SKM-1 treated with dmso at 0.1 percent for 144 hours (cell line): ENCODE results near the gene CRYBB1.
"Not testable (repeated sequence)": the region's sequence is repeated elsewhere in the genome, so short reads cannot be mapped to it uniquely, and the experiment has no call there.

Experiments used
- DNase-seq: peaks from one replicate; lab custom pipeline; 2025; ENCODE audit not compliant: unreplicated experiment; lab: John Stamatoyannopoulos, UW

The CRYBB1 gene

DNA sequence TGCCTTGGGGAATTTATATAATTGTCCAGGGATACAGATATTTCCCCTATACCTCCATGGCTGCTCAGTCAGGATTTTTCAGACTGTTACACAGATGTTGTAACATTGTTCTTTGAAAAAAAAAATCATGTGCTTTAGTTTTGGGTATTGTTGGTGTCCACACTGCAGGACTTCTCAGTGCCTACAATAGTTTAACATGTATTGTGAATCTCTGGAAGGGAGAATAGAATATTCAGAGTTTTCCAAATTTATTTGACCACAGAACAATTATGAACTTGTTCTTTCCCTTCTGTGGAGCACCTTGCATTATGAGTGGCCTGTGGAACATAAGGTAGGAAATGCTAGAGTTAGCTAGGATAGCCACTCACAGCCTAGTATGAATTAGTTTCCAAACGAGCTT lies 18.5 kb upstream of the CRYBB1 start:
- DNase-seq, result no peak

DNA sequence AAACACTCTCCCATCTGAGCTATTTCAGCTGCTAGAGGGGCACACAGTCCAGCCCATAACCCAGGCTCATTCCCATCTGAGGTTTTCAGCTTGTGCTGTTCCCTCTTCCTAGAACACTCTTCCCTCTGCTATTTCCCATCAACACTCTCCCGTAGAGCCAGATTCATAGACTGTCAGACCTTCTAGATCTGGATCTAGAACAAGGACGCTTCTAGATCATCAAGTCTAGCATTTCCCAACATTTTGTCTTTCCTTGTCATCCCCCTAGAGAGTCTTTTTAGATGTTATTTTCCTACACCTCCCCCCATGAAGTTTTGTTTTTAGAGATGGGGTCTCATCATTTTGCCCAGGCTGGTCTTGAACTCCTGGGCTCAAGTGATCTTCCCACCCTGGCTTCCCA lies 17.3 kb upstream of the CRYBB1 start:
- DNase-seq, result no peak

DNA sequence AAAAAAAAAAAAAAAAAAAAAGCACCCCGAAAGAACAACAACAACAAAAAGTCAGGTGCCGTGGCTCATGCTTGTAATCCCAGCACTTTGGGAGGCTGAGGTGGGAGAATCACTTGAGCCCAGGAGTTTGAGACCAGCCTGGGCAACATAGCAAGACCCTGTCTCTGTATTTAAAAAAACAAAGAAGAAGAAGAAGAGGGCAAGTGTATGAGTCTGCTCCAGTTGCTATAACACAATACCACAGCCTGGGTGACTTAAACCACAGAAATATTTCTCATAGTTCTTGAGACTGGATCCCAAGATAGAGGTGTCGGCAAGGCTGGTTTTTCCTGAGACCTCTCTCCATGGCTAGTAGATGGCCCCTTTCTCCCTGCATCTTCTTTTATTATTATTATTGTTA lies 16.4 kb upstream of the CRYBB1 start:
- DNase-seq, result no peak

DNA sequence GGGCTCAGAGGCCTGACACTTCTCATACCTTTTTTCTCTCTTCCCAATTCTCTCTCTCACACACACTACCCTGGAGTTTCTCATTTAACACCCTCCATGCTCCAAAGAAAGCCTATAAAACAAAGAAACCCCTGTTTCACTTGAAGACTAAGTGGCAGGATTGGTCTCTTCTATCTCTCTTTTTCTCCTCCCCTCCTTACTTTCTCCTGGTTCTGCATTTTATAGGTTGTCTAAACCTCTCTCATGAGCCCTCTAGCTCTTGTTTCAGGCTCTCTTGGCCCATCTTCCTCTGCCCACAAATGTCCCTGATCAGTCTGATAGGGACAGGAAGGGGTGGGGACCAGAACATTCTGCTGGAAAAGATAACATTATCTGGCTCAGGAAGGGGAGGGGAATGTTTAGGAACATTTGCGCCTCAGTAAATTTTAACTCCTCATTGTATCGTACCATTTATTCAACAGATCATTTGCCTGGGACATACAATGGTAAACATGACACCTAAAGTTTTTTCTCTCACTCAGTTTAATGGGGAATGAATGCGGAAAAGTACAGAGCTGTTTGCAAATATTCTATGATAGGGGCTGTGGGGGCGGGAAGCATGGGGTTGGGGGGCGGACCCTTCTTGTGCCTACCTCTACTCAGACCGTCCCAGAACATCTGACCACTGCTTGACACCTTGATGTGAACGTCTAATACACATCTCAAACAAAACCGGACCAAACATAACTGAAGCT lies 14.8 kb upstream of the CRYBB1 start:
- no peak for DNase-seq

DNA sequence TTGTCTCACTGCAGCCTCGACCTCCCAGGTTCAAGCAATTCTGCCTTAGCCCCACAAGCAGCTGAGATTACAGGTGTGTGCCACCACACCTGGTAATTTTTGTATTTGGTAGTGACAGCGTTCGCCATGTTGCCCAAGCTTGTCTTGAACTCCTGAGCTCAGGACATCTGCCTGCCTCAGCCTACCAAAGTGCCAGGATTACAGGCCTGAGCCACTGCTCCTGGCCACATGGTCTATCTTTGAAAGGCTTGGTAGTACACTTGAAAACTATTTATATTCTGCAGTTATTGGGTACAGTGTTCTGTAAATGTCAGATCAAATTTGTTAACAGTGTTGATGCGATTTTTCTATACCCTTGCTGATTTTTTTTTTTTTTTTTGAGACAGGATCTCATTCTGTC lies 13.5 kb upstream of the CRYBB1 start:
- no peak for DNase-seq

DNA sequence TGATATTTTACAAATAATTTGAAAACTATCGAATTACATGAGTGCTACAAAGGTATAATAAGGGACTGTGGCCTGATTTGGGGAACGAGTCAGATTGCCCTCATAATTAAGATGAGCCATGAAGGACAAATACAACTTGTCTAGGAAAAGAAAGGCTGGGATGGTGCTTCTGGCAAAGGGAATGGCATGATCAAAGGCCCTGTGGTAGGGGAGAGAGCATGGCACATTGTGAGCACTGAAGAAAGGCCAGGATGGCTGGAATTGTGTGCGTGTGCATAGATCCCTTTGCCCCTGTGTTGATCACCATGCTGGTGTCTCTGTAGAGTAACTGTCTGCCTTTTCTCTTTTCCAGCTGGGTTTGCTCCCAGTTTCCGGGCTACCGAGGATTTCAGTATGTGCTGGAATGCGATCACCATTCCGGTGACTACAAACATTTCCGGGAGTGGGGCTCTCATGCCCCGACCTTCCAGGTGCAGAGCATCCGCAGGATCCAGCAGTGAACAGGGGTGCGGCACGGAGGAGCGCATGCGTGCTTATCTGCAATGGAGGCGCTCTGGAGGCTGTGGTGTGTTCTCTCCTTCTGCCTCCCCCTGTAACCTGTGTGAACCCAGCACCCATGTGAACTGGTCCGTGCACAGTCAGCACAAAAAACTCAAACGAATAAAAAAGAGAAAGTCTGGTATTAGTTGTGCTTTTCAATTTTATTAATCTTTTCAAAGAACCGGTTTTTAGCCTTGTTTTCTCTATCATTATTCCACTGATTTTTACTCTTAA lies 12.3 kb upstream of the CRYBB1 start:
- DNase-seq, result no peak

DNA sequence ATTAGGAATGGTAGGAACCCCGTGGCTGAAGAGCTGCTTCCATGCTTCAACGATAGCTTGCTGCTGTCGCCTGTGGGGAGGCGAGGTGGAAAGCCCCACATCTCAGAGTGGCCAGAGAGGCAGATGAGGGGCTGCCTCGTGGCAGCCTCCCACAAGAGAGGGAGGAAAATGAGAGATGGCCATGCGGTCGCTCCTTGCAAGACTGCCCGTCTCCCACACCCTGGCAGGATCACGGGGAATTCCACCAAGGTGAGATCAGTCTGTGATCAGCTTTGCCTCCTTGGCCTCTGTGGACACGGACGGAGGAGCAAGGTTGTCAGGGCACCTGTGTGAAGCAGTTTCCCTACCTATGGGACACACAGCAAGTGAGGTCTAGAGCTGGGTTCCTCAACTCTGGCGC lies 7.0 kb upstream of the CRYBB1 start:
- DNase-seq, result no peak

DNA sequence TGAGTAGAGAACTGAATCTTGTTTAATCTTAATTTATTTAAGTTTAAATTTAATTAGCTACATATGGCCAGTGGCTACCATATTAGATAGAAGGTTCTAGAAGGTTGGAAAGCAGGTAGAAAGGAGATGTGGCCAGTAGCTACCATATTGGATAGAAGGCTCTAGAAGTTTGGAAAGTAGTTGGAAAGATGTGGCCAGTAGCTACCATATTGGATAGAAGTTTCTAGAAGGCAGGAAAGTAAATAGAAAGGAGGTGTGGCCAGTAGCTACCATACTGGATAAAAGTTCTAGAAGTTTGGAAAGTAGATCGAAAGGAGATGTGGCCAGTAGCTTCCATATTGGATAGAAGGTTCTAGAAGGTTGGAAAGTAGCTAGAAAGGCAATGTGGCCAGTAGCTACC lies 6.2 kb upstream of the CRYBB1 start:
- DNase-seq, result no peak

DNA sequence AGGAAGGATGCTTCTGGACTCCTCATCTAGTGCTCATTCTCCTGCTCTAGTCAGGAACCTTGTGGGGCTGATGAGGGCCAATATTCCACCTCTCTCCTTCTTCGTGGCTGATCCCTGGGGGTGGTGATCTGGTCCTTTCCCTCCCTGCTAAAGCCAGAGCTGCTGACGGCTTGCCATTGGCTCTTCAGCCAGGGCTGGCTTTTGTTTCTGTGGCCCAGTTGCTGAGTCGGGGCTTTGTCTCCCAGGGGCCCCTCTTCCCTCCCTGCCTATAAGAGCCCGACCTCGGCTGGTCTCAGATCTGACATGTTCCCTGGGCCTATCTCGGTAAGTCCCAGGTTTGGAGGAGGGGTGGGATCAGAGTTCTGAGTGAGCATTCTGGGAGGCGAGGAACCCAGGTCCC lies 3.8 kb upstream of the CRYBB1 start, which contains the start of gene CRYBA4:
TSS of gene CRYBA4 (plus strand) at position 301 of the 400 bp plus-strand sequence. CDS start 634 bp downstream, outside the sequence.
- DNase-seq, result no peak

DNA sequence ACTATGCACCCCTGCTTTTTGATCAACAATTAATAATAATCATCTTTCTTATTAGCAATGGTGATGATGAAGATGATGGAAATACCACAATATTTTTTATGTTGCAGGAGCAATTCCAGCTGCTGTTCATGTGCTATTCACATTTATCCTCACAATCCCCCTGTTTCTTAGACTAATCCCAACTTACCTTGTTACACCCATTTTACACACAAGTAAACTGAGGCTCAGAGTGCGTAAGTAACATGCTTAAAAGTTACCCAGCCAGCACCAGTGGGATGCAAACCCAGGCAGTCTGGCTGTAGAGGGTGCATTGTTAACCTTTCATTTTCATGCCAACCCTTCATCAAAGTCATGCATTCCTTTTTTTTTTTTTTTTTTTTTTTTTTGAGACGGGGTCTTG lies 2.4 kb upstream of the CRYBB1 start:
- DNase-seq, result no peak

DNA sequence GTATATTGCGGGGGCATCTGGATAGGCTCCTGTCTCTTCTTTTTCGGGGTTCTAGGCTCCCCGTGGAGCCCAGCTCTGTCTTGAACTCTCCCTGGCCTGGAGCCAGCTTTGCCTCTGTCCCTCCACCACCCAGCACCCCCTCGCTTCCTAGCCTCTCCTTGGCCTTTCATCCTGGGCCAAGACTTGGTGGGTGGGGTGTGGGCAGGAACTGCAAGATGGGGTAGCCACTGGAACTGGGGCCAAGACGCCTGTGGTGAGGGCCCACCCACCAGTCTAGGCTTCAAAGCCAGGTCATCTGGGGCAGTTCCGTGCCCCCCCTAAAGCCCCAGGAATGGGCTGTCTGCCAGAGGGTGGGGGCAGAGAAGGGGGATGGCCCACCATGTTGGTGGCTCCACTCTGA lies 1.7 kb upstream of the CRYBB1 start:
- DNase-seq, result no peak

DNA sequence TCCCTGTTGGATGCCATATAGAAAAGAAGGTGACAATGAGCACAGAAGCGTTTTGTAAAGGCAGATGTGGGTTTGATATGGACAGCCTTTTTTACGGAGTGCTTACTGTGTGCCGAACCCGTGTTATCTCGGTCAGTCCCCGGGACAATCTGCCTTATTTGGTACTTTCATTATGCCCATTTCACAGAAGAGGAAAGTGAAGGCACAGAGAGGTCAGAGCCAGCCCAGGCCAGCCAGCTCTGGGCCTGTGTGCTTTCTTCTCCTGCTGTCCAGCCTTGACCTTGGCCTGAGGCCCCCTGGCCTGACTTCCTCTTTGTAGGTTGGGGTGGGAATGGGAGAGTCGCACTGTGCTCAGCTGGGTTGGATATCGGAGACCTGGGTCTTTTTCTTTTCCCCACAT lies 628 bp upstream of the CRYBB1 start:
- DNase-seq, result no peak

DNA sequence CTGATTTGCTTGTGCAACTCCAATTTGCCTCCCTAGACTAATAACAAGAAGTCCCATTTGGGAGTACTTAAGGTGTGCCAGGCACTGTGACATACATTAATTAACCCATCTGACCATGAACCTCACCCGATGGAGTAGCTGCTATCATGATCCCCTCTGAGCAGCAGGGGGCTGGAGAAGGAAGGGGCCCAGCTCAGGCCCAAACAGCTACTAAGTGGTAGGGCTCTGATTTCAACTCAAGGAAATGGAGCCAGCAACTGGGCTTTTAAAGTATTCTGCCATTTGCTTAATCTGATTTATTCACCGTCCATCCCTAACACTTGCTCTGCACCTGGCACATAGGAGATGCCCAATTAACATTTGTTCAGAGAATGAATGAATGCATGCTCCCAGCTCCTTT lies 1.2 kb downstream of the CRYBB1 start:
- no peak for DNase-seq

DNA sequence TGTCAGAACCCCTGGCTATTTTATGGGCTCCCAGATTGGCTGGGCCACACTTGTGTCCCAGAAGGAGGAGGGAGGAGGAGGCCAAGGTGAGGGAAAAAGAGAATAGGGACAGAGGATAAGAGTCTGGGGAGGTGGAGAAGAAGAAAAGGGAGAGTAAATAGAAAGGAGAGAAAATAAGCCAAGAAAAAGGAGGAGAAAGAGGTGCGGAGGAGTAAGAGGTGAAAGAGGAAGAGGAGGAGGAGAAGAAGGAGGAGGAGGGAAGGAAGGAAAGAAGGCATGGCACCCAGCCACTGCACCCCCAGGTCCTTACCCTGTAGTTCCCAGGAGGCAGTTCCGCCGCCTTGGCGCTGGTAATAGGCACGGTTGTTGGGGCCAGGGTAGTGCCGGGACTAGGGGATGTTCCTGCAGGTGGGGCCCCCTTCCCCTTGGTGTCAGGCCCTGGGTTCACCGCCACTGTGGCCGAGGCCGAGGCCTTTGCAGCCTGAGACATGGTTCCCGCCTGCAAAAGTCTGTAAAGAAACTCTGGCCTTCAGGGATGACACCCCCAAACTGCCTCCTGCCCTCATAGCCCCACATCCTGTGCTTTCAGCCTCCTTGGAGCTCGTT lies 1.9 kb downstream of the CRYBB1 start:
- no peak for DNase-seq

DNA sequence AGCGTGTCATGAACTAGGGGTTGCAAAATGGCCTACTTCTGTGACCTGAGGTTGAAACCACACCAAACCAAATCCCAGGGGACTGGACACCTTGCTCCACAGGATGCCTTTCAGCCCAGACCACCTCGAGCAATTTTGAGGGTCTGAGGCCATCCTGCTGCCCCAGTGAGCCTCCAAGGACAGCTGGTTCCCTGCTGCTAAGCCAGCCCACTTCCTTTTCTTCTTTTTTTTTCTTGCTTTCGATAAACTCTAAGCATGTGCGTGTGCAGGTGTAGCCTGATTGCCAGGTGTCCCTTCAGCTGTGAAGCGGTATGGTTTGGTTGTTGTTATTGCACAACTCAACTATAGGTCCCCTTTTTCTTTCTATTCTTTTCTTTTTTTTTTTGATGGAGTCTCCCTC lies 2.7 kb downstream of the CRYBB1 start:
- no peak for DNase-seq

DNA sequence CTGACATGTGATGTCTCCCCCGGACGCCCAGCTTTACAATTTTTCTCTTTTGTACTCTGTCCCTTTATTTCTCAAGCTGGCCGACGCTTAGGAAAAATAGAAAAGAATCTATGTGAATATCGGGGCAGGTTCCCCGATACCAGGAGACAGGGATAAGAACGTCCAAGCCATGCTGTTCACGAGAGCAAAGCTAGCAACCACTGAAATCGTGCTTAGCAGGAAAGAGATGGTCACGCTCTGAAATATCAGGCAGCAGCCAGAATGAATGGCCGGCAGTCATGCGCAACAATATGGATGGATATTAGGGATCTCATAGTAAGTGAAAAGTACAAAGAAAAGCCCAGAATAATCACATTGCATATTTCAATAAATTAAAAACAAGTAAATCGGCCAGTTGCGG lies 3.5 kb downstream of the CRYBB1 start:
- no peak for DNase-seq

DNA sequence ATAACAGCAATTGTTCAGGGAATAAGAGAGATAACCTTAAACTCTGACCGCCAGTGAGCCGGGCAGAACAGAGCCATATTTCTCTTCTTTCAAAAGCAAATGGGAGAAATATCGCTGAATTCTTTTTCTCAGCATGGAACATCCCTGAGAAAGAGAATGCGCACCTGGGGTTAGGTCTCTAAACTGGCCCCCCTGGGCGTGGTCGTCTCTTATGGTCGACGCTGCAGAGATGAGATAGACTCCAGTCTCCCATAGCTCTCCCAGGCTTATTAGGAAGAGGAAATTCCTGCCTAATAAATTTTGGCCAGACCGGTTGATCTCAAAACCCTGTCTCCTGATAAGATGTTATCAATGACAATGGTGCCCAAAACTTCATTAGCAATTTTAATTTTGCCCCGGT lies 4.1 kb downstream of the CRYBB1 start:
- DNase-seq, result not testable (repeated sequence)

DNA sequence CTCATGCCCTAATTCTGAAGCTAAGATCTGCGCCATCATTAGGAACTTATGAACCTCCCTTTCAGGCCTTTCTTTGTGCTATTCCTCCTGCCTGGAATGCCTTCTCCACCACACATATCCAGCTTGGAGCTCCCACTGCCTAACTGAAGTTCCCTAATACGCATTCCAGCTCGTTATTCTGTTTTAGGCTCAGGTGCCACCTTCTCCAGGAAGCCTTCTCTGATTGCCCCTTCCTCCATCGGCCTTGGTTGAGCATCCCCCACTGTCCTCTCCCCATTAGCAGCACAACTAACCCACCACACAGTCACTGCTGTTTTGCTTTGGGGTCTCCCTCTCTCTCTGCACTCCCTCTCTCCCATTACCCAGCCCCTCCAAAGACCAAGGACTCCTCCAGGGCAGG lies 5.2 kb downstream of the CRYBB1 start:
- DNase-seq, result no peak

DNA sequence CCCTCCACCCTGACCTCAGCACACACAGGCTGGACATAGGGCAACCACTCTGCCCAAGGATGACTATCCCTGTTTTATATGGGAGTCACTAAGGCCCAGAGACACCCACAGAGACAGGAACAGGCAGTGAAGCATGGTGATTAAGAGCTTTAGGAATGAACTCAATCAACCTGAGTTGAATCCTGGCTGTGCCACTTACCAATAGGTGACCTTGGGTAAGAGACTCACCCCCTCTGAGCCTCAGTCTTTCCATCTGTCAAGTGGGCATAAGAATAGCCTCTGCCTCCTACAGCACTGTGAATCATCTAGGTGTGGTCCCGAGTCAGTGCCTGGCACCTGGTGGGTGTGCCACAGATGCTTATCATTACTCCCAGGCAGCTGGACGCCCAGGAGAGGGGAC lies 6.8 kb downstream of the CRYBB1 start:
- DNase-seq, result no peak

DNA sequence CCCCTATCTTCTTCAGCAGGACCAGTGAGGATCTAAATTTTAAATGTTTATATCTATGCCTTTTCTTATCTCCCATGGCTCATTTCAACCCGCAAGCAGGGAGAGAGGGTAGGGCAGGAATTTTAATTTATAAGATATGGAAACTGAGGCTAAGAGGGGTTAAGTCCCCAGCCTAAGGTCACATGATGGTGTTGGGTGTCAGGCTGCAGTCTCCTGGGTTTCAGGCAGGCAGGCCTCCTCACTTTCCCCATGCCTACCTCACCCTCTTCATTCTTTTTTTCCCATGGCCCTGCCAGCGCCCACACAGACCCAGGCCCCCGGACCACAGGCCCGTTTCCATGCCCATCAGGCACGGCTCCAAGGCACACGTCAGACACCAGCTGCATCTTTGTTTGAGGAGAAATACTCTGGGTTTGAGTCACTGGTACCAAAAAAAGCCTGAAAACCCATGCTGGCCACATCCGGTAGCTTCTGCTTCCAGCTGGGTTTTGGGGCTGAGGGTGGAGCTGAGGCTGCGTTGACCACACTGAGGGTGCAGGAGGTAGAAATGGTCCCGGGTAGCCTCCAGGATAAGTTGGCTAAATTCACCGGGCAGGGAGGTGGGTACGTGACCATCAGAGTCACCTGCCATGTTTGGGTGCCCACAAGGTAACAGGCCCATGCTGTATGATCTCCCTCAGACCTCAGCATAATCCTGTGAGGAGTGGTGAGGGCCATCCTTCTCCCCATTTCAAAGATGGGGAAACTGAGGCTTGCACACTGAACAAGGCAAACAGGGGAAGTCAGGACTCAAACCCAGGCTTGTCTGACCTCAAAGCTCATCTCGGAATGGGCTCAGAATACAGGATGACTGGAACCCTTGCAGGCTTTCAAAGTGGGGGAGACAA lies 7.5 kb downstream of the CRYBB1 start:
- no peak for DNase-seq

DNA sequence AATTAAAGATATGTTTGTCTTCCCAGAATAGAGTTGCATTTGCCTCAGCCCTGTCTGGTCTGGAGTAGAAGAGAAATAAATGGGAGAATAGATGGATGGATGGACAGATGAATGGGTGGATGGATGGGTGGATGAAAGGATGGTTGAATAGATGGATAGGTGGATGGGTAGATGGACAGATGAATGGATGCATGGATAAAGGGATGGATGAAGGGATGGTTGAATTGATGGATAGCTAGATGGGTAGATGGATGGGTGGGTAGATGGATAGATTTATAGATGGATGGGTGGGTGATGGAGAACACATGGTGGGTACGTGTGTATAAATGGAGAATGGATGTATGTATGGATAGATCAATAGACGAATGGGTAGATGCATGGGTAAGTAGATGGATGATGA lies 8.5 kb downstream of the CRYBB1 start:
- DNase-seq, result no peak
